HCT116 (cell line): Measurements from ENCODE around the gene MYBPHL. TPM values are rescaled to one million over a fixed set of nuclear protein-coding genes. Genes with fewer than 3 reads are reported as not detected.

Source experiments
- ATAC-seq: fragments of 200-7000 bp; cut with Tn5 transposase; 2 replicates; pipeline ENCODE4 v1.9.1; 2020; ENCODE audit warnings: mild to moderate bottlenecking, moderate library complexity
- BruUV-seq: library from RNA; stranded (reverse); fragments of 400-500 nt; replicated peaks from 2 replicates; lab custom pipeline; 2021; lab: Mats Ljungman, UMichigan
- CTCF ChIA-PET: fragments of 300-600 bp; sonication (Branson Sonifier 250); formaldehyde crosslinking; loops from one replicate; lab custom pipeline; 2021; ENCODE audit warnings: antibody characterized with exemption; lab: Charles Lee
- POLR2A ChIA-PET: fragments of 300-600, 350-600 bp; sonication (Branson Sonifier 250); formaldehyde crosslinking; loops from one replicate; lab custom pipeline; 2021; ENCODE audit warnings: antibody characterized with exemption; lab: Charles Lee
- RAD21 ChIA-PET, 2 experiments: fragments of 300-600 bp; sonication (Branson Sonifier 250); formaldehyde crosslinking; loops; one replicate each; lab custom pipeline; 2023; ENCODE audit warnings: low total read pairs in 2 of 2; ENCODE audit not compliant: uncharacterized antibody in 2 of 2, unreplicated experiment in 2 of 2, low non-redundant PET in 1 of 2; lab: Charles Lee
- DNase-seq: peaks from one replicate; pipeline ENCODE4 v3.0.0-alpha.2; 2010; ENCODE audit warnings: low read depth, low spot score
- H2AFZ ChIP-seq: fragments of 200-600 bp; shearing (Covaris generic), sonication (generic); 2 replicates; pipeline ENCODE4 v1.6.1; 2017; ENCODE audit warnings: low read depth, mixed run types, mixed read lengths, antibody characterized with exemption, low read length; ENCODE audit not compliant: poor library complexity, severe bottlenecking
- H3K27ac ChIP-seq: 2 replicates; pipeline ENCODE4 v1.5.1; 2012; ENCODE audit warnings: low read depth, low read length
- H3K27me3 ChIP-seq: fragments of 200-600 bp; sonication (generic); 2 replicates; pipeline ENCODE4 v1.6.1; 2016; ENCODE audit warnings: mixed run types, low read length, mixed read lengths; ENCODE audit not compliant: insufficient read depth
- H3K36me3 ChIP-seq, 2 experiments: fragments of 200-500 bp in 1 of 2; fragments of 200-600 bp in 1 of 2; sonication (Bioruptor generic) in 1 of 2; sonication (generic) in 1 of 2; 2 replicates each; pipeline versions ENCODE4 v1.5.1 to v1.6.1; 2014 to 2016; ENCODE audit warnings: low read length in 2 of 2, inconsistent platforms in 1 of 2, mixed read lengths in 1 of 2, mixed run types in 1 of 2; ENCODE audit not compliant: insufficient read depth in 2 of 2, control insufficient read depth in 1 of 2
- H3K4me1 ChIP-seq, 2 experiments: fragments of 200-600 bp in 1 of 2; sonication (generic) in 1 of 2; 2 replicates each; pipeline versions ENCODE4 v1.5.1 to v1.6.1; 2012 to 2017; ENCODE audit warnings: low read length in 2 of 2, inconsistent platforms in 1 of 2, mild to moderate bottlenecking in 1 of 2, mixed read lengths in 1 of 2, mixed run types in 1 of 2, moderate library complexity in 1 of 2; ENCODE audit not compliant: insufficient read depth in 2 of 2, control insufficient read depth in 1 of 2
- H3K4me2 ChIP-seq: fragments of 200-600 bp; sonication (generic); 2 replicates; pipeline ENCODE4 v1.6.1; 2017; ENCODE audit warnings: mixed run types, low read length, mixed read lengths
- H3K4me3 ChIP-seq, 2 experiments: fragments of 200-600 bp in 1 of 2; sonication (generic) in 1 of 2; replicated peaks in 1 of 2; 2 replicates each; pipeline ENCODE4 v1.5.1; 2011 to 2016; ENCODE audit warnings: low read length in 2 of 2, control low read depth in 1 of 2, low read depth in 1 of 2, mild to moderate bottlenecking in 1 of 2, mixed read lengths in 1 of 2, mixed run types in 1 of 2
- H3K79me2 ChIP-seq: fragments of 200-600 bp; sonication (generic); 2 replicates; pipeline ENCODE4 v1.6.1; 2017; ENCODE audit warnings: mild to moderate bottlenecking, mixed run types, low read length, moderate library complexity, mixed read lengths; ENCODE audit not compliant: insufficient read depth
- H3K9ac ChIP-seq: fragments of 200-600 bp; sonication (generic); 2 replicates; pipeline ENCODE4 v1.6.1; 2016; ENCODE audit warnings: low read length, mixed read lengths
- H3K9me2 ChIP-seq: fragments of 200-600 bp; sonication (generic), shearing (Covaris generic); 2 replicates; pipeline ENCODE4 v1.6.1; 2017; ENCODE audit warnings: mixed run types, mild to moderate bottlenecking, moderate library complexity; ENCODE audit not compliant: insufficient read depth
- H3K9me3 ChIP-seq, 2 experiments: fragments of 200-500 bp in 1 of 2; fragments of 200-600 bp in 1 of 2; sonication (Bioruptor generic) in 1 of 2; sonication (generic) in 1 of 2; 2 replicates each; pipeline ENCODE4 v1.6.1; 2014 to 2017; ENCODE audit warnings: low read length in 2 of 2, mixed read lengths in 2 of 2, inconsistent platforms in 1 of 2, low read depth in 1 of 2, mild to moderate bottlenecking in 1 of 2, mixed run types in 1 of 2, moderate library complexity in 1 of 2; ENCODE audit not compliant: control insufficient read depth in 1 of 2, insufficient read depth in 1 of 2
- H4K20me1 ChIP-seq: fragments of 200-600 bp; sonication (generic), shearing (Covaris generic); 2 replicates; pipeline ENCODE4 v1.6.1; 2017; ENCODE audit warnings: mixed run types, mild to moderate bottlenecking, moderate library complexity; ENCODE audit not compliant: insufficient read depth
- ATF3 ChIP-seq: IDR thresholded peaks from 2 replicates; pipeline ENCODE4 v1.6.1; 2012
- CBX3 ChIP-seq: IDR thresholded peaks from 2 replicates; pipeline ENCODE4 v1.6.1; 2012; ENCODE audit warnings: low read depth
- CEBPB ChIP-seq: IDR thresholded peaks from 2 replicates; pipeline ENCODE4 v1.6.1; 2012; ENCODE audit warnings: low read depth
- CTCF ChIP-seq, 3 experiments: fragments of 200-600 bp in 1 of 3; sonication (generic) in 1 of 3; IDR thresholded peaks in 2 of 3; conservative IDR thresholded peaks in 1 of 3; 2 replicates each; pipeline ENCODE4 v1.5.1; 2012 to 2017; ENCODE audit warnings: low read depth in 2 of 3, low read length in 2 of 3, antibody characterized with exemption in 1 of 3, borderline replicate concordance in 1 of 3, control low read depth in 1 of 3, mild to moderate bottlenecking in 1 of 3, mixed read lengths in 1 of 3, mixed run types in 1 of 3, moderate library complexity in 1 of 3; ENCODE audit not compliant: insufficient read depth in 1 of 3
- ELF1 ChIP-seq: IDR thresholded peaks from 2 replicates; pipeline ENCODE4 v1.6.1; 2012; ENCODE audit warnings: low read depth, borderline replicate concordance
- EZH2 ChIP-seq: fragments of 200-600 bp; sonication (generic); IDR thresholded peaks from 2 replicates; pipeline ENCODE4 v1.6.1; 2017; ENCODE audit warnings: antibody characterized with exemption, mixed run types
- EZH2phosphoT487 ChIP-seq: fragments of 200-600 bp; IDR thresholded peaks from 2 replicates; pipeline ENCODE4 v1.6.1; 2018; ENCODE audit warnings: antibody characterized with exemption, borderline replicate concordance
- FOSL1 ChIP-seq: IDR thresholded peaks from 2 replicates; pipeline ENCODE4 v1.6.1; 2012; ENCODE audit warnings: low read depth
- MAX ChIP-seq: IDR thresholded peaks from 2 replicates; pipeline ENCODE4 v1.6.1; 2012
- POLR2A ChIP-seq: IDR thresholded peaks from 2 replicates; pipeline ENCODE4 v1.7.0; 2011; ENCODE audit warnings: borderline replicate concordance; ENCODE audit not compliant: insufficient read depth, insufficient read length; ENCODE audit errors: extremely low read depth
- RAD21 ChIP-seq: IDR thresholded peaks from 2 replicates; pipeline ENCODE4 v1.6.1; 2012; ENCODE audit warnings: low read depth, mild to moderate bottlenecking
- ZFX ChIP-seq: fragments of 450-650 bp; IDR thresholded peaks from 2 replicates; pipeline ENCODE4 v1.6.1; 2017
- intact Hi-C: fragments of 100-400 bp; cut with micrococcal nuclease; formaldehyde crosslinking; loops from 2 replicates; pipeline ENCODE4 v1.10.0; 2022
- total RNA-seq: library from RNA; stranded (reverse); gene quantifications from one replicate; pipeline ENCODE4 v1.2.1, GENCODE V29; 2021; ENCODE audit not compliant: unreplicated experiment
- TF ChIP-seq, protein P1 (sequence below): IDR thresholded peaks from 2 replicates; pipeline ENCODE4 v1.6.1; 2011; ENCODE audit warnings: mild to moderate bottlenecking, low read length, moderate library complexity; ENCODE audit not compliant: insufficient replicate concordance; ENCODE audit errors: extremely low read depth

MYBPHL gene
- total RNA-seq, 1 experiment from 2014 or later = 1.0 TPM

- intact Hi-C loops = no loop called here
- no peaks in the 10 kb centered on the region for H4K20me1 ChIP-seq
- ChIA-PET RAD21 (no interaction called here), CTCF (no interaction called here), POLR2A (interaction anchor here (1.1 kb wide), 1 partner anchor 22 kb away, joined by 3 read pairs; the partner anchor contains the start of gene PSRC1)
- H3K4me2 ChIP-seq = no peak overlapping the region
- no peaks in the 10 kb centered on the region for H3K27me3 ChIP-seq
- H3K27ac ChIP-seq = no peak overlapping the region
- no peaks in the 10 kb centered on the region for H3K9me3 ChIP-seq
- BruUV-seq = no TSS peak
- TF ChIP-seq CEBPB (no peak), ELF1 (no peak), RAD21 (no peak), POLR2A (no peak), ZFX (no peak), CBX3 (no peak), FOSL1 (no peak), MAX (no peak), ATF3 (no peak), EZH2phosphoT487 (no peak), EZH2 (no peak), CTCF (IDR thresholded peaks at IDR 0.05 in 2 of 3, conservative IDR thresholded peaks at IDR 0.05 in 1 of 3; ENCODE audit: borderline replicate concordance in 1 of 3, insufficient read depth in 1 of 3, low read depth in 2 of 3, low read length in 2 of 3) (no peak)
- TF ChIP-seq, protein P1, sequence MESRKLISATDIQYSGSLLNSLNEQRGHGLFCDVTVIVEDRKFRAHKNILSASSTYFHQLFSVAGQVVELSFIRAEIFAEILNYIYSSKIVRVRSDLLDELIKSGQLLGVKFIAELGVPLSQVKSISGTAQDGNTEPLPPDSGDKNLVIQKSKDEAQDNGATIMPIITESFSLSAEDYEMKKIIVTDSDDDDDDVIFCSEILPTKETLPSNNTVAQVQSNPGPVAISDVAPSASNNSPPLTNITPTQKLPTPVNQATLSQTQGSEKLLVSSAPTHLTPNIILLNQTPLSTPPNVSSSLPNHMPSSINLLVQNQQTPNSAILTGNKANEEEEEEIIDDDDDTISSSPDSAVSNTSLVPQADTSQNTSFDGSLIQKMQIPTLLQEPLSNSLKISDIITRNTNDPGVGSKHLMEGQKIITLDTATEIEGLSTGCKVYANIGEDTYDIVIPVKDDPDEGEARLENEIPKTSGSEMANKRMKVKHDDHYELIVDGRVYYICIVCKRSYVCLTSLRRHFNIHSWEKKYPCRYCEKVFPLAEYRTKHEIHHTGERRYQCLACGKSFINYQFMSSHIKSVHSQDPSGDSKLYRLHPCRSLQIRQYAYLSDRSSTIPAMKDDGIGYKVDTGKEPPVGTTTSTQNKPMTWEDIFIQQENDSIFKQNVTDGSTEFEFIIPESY = no peak
- ATAC-seq (no peak), DNase-seq (no peak)
- no peaks in the 10 kb centered on the region for H3K9me2 ChIP-seq
- H2AFZ ChIP-seq = no peak overlapping the region
- H3K36me3 ChIP-seq = no peaks in the 10 kb centered on the region
- no peaks in the 10 kb centered on the region for H3K79me2 ChIP-seq
- 0 out of 4 replicates have a peak, but pooled peaks cover 0 to 3% of the 10 kb centered on the region in 2 experiments for H3K4me1 ChIP-seq
- no peak overlapping the region for H3K4me3 ChIP-seq
- H3K9ac ChIP-seq = no peak overlapping the region
Measured at GRCh38 chr1:109304226-109304920, 2.4 kb downstream of the MYBPHL start.
